ENCODE data around the gene ACSBG1. TPM values are rescaled to one million over a fixed set of nuclear protein-coding genes. Genes with fewer than 3 reads are reported as not detected.

ACSBG1 gene
- total RNA-seq, 2 donors from 2014 or later: 0.58 to 0.59 TPM

GRCh38 chr15:78208887-78209645, 25.3 kb downstream of the ACSBG1 start:
- no peak for TF ChIP-seq CTCF (IDR thresholded peaks at IDR 0.05)
- peak; percentile 48 for DNase-seq
- Histone ChIP-seq H3K4me3 (no peak overlapping the region), H3K4me1 (peaks cover 16% of the 10 kb centered on the region), H3K36me3 (no peaks in the 10 kb centered on the region), H3K9ac (ENCODE audit: low read depth in 2 of 2, low read length in 2 of 2) (peak overlapping the region in 1 of 2 donors; percentile 61), H3K9me3 (no peaks in the 10 kb centered on the region), H3K27ac (no peak overlapping the region), H3K27me3 (no peaks in the 10 kb centered on the region)
- intact Hi-C loops (cut with DNase I): no loop called here

- no peak for TF ChIP-seq CTCF (IDR thresholded peaks at IDR 0.05)
- Histone ChIP-seq H3K4me3 (no peak overlapping the region), H3K27ac (no peak overlapping the region), H3K9me3 (no peaks in the 10 kb centered on the region), H3K27me3 (no peaks in the 10 kb centered on the region), H3K4me1 (peaks cover 16% of the 10 kb centered on the region), H3K9ac (ENCODE audit: low read depth in 2 of 2, low read length in 2 of 2) (no peak overlapping the region), H3K36me3 (no peaks in the 10 kb centered on the region)
- DNase-seq: no peak
- intact Hi-C loops (cut with DNase I): no loop called here
These were observed 26.0 kb downstream of the ACSBG1 start for GRCh38 chr15:78208341-78208844.

GRCh38 chr15:78207641-78208340, 26.6 kb downstream of the ACSBG1 start:
- intact Hi-C loops (cut with DNase I): no loop called here
- no peaks in the 10 kb centered on the region for H3K27me3 ChIP-seq
- TF ChIP-seq CTCF (IDR thresholded peaks at IDR 0.05): no peak
- no peak overlapping the region for H3K9ac ChIP-seq (ENCODE audit: low read depth in 2 of 2, low read length in 2 of 2)
- no peak overlapping the region for H3K27ac ChIP-seq
- H3K36me3 ChIP-seq: no peaks in the 10 kb centered on the region
- H3K9me3 ChIP-seq: no peaks in the 10 kb centered on the region
- H3K4me3 ChIP-seq: no peak overlapping the region
- peaks cover 11% of the 10 kb centered on the region for H3K4me1 ChIP-seq
- DNase-seq: peak; percentile 16

DNA sequence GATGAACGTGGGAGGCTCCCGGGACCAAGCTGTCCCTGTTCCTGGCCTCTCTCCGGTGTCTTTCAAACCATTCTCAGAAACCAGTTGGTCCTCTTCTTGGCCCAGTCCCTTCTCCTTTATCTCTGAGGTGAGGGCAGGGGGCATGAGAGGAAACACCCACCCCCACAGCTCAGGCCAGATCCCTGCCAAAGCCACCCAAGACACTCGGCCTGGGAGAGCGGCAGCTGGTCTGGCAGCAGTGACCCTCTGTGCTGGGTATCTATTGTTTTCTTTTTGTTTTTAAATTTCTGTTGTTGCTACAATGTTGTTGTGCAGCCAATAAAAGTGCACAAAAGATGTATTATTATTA, 27.3 kb downstream of the ACSBG1 start:
- peaks cover 6% of the 10 kb centered on the region for H3K4me1 ChIP-seq
- no peaks in the 10 kb centered on the region for H3K27me3 ChIP-seq
- no peak for DNase-seq
- no peaks in the 10 kb centered on the region for H3K36me3 ChIP-seq
- H3K9me3 ChIP-seq: no peaks in the 10 kb centered on the region
- intact Hi-C loops (cut with DNase I): no loop called here
- no peak overlapping the region for H3K27ac ChIP-seq
- H3K4me3 ChIP-seq: no peak overlapping the region
- TF ChIP-seq CTCF (IDR thresholded peaks at IDR 0.05): no peak
- no peak overlapping the region for H3K9ac ChIP-seq (ENCODE audit: low read depth in 2 of 2, low read length in 2 of 2)

GRCh38 chr15:78206326-78207109, 27.8 kb downstream of the ACSBG1 start:
- Histone ChIP-seq H3K27me3 (no peaks in the 10 kb centered on the region), H3K4me3 (no peak overlapping the region), H3K9ac (ENCODE audit: low read depth in 2 of 2, low read length in 2 of 2) (no peak overlapping the region), H3K4me1 (peaks cover 6% of the 10 kb centered on the region), H3K9me3 (no peaks in the 10 kb centered on the region), H3K36me3 (no peaks in the 10 kb centered on the region), H3K27ac (no peak overlapping the region)
- no peak for TF ChIP-seq CTCF (IDR thresholded peaks at IDR 0.05)
- DNase-seq: peak; percentile 15
- intact Hi-C loops (cut with DNase I): no loop called here

Measured in colonic mucosa (tissue), 4 donors.